RPMI8226 (cell line): Measurements from ENCODE around the gene PEG3.

Experiments
- DNase-seq: peaks from one replicate; pipeline ENCODE4 v3.0.0-alpha.2; 2015

Gene PEG3

DNA sequence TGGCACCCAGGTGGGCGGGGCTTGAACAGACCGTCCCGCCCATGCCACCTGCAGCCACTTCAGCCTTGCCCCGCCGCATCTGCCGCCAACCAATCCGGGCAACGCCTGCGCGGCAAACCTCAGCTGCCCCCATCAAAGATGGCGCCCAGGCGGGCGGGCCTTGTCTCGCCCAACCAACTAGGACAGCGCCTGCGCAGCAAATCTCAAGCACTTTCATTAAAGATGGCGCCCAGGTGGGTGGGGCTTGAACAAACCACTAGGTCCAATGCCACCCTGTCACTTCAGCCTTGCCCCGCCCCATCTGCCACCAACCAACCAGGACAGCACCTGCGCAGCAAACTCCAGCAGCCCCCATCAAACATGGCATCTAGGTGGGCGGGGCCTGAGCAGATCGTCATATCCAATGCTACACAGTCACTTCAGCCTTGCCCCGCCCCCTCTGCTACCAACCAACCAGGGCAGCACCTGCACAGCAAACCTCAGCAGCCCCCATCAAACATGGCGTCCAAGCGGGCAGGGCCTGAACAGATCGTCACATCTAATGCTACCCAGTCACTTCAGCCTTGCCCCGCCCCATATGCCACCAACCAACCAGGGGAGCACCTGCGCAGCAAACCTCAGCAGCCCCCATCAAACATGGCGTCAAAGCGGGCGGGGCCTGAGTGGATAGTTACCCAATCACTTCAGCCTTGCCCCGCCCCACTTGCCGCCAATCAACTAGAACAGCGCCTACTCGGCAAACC is 1.4 kb downstream of the PEG3 start:
- peak; percentile 25 for DNase-seq

- peak; percentile 21 for DNase-seq
Observed at GRCh38 chr19:56838024-56838908, 2.3 kb downstream of the PEG3 start.

DNA sequence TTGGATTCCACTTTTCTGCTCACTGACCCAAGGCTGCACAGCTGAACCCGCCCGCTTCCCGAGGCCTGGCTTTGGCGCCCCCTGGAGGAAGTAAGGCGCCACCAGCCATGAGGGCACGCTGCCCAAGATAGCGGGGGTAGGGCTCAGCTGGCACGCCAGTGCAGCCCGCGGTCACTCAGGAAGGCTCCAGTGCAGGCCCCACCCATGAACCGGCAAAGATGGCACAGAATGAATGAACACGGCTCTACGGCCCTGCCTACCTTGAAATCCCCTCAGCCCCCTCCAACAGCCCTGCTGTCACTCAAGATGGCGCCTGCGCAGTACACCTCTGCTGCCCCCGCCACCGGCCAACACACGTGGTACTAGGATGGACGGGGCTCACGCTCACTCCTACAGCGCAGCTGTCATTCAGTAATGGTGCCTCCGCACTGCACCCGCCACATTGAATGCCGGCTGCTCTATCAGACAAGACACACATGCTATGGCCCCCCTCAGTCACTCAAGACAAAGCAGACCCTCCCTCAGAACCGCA is 3.0 kb downstream of the PEG3 start:
- DNase-seq = peak; percentile 33

- peak; percentile 3 for DNase-seq
Observed at GRCh38 chr19:56837004-56837403, 3.5 kb downstream of the PEG3 start.

DNA sequence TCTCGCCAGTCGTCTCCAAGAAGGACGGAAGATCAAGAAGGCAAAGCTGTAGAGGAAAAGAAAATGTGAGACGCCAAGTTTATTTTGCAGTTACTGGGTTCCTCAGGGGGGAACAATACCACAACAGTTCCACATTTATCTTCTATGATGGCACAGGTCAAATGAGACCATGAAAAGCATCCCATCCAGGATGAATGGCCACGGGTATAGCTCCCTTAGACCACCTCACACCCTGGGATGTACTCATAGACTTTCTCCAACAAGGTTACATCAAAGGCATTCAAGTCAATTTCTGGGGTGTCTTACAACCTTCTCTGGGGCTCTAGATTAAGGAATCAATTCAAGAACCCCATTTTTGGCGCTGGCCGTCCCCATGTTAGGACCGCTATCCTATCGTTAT is 4.5 kb downstream of the PEG3 start:
- DNase-seq = no peak

DNA sequence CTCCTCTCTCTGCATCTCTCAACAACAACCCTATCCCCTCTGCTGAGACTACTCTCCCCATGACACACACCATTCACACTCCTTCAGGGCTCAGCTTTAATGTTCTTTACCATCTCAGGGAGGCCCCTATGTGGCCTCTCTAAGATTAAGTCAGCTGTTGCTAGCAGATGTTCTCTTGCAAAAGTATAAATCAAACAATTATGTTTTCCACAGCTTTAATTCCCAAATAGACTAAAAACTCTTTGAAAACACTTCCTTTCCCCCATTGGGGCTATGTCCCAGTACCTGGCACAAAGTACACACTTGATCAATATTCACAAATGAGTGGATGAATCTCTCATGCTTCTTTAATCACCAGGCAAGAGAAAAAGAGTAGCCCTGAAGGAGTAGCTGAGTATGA is 5.1 kb downstream of the PEG3 start:
- no peak for DNase-seq

DNA sequence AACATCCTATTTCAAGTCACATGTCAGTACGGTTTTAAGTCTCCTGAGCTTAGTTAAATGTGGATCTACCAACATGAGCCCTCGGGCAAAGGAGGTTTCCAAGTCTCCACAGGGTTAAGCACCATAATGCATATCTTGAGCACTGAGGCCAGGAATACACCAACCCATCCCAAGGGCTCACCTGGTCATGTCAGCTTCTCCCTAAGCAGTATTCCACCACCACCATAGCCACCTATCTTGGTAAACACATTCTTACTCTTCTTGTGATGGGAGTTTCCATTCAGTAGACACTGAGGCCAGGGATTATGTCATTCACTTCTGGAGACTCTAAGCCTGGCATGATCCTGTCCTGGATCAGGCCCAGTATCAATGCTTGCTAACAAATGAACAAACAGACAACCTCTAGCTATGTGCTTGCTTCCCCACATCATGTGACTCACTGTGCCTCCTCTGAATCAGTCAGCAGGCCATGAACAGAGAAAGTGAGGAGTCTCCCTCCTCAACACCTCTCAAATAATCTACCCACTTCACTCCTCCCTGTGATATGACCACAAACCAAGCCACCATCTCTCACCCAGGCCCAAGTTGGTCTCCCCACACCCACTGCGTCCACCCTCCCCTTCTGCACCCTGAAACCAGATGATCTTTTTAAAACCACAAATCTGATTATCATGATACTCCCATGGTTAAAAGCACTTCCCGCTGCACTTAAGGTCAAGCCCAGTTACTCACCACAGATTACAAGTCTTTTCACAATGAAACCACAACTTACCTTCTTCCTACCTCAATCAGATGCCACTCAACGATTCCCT is 5.8 kb downstream of the PEG3 start:
- no peak for DNase-seq

DNA sequence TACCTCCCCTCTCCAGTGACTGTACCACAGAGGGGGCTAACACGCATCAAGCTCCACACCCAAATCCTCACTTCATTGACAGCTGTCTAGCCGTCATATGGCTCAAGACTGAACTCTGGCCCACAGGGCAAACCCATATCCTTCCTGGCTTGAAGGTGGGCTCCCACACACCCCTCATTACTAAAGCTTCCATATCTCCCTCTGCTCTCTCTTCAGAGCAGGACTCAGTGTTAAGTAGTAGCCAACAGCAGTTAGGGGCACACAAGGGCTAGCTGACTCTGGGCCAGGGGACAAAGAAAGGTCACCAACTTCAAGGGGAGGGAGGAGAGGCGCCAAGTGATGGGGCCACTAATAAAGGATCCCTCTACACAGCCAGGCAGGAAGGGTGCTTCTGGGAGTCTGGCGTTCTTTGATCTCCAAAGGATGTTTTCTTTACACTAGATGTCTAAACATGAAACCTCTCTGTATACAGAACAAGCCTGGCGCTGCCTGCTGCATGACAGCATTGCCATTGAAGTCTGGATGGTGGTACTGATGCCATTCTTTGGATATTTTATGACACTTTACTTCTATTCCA is 8.1 kb downstream of the PEG3 start:
- no peak for DNase-seq

DNA sequence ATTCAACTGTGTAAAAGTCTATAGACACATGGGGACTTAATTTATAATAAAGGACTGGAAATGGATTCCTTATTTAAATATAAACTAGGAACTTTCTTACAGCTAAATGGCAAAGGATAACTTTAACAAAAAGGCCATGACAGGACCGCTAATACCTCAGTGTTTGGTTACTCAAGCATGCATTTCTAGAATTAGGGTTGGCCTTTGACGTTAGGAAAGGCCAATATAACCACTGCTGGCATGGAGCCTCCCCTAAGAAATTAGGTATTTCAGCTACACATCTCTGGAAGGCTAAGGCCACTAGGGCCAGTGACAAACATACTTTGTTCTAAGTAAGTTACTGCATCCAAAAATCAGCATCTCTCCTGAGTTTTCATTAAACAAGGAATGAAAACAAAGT is 9.3 kb downstream of the PEG3 start:
- no peak for DNase-seq

DNA sequence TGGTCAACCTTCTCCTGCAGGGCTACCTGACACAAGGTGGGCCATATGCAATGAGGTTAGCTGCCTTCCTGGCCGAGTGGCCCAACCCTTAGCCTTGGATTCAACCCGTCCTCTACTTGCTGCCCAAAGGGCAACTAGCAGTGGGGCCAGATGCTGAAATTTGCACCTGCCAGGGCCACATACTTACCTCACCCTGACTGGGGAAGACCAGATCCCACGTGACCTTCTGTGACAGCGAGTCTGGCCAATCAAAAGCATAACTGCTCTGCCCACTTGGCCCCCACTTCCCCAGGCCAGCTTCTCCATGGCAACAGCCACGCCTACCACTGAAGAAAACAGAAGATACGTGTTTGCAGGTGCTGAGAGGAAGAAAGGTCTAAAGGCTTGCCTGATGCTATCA is 10.9 kb downstream of the PEG3 start:
- DNase-seq = peak; percentile 46

DNA sequence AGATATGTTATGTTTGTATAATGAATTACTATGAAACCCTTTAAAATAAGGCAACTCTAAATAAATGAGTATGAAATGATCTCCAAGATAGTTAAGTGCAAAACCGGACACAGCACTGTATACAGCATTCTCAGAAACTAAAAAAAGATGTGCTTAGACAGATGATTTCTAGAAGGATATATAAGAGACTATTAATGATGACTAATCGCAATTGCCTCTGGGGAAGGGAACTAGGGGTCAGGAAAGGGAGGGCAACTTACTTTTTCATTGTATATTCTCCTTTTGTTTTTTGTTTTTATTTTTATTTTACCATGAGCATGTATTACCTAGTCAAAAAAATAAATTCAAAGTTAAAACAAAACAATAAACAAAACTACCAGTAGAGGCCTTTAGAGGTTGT is 12.8 kb downstream of the PEG3 start:
- no peak for DNase-seq

DNA sequence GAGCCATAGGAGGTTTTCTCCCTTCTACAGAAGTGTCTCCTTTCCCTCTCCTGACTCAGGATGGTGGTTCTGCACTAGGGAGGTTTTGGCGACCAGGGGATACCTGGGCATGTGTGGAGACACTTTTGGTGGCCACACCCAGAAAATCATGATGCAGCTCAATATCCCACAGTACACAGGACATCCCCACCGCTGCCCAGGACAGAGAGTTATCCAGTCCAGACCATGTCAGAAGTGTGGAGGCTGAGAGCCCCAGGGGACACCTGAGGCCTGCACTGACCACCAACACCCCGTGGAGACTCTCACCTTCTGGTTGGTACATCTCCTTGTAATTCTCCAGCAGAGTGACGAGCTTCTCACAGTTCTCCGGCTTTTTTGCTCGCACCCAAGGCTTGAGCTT is 16.6 kb downstream of the PEG3 start:
- DNase-seq = no peak

DNA sequence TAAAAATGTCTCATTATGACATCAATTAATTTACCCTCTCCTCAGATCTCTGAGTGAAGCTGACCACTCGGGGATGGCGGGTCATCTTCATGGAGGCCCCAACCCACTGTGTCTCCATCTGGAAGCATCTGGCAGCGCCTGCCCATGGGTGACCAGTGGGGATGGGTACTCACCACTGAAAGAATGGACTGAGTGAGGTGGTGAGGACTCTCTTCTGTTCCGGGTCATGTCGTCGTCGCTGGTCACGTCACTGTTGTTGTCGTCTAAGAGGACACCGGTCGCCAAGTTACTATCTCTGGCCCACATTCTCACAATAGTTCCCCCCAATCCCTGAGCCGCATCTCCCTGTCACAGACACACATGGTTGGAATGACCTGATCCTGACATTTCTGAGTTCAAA is 17.1 kb downstream of the PEG3 start:
- no peak for DNase-seq

DNA sequence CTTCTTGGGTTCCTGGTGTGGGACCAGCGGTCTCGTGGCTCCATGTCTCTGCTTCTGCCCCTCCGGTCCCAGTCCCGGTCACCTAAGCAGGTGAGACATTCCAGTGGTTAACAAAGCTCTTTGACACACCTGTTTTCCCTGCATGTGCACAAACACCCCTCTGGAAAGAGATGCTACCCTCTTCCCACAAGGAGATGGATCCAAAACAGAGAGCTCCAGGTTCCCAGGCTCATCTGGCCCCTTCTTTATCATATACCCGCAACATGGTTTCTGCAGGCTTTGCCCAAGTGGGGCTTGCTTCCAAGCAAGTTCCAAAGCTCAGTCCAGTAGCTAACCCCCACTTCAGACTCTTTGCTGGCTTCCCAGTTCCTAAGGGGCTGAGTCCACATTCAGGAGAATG is 17.8 kb downstream of the PEG3 start:
- no peak for DNase-seq

GRCh38 chr19:56821675-56822074 is 18.9 kb downstream of the PEG3 start:
- no peak for DNase-seq

DNA sequence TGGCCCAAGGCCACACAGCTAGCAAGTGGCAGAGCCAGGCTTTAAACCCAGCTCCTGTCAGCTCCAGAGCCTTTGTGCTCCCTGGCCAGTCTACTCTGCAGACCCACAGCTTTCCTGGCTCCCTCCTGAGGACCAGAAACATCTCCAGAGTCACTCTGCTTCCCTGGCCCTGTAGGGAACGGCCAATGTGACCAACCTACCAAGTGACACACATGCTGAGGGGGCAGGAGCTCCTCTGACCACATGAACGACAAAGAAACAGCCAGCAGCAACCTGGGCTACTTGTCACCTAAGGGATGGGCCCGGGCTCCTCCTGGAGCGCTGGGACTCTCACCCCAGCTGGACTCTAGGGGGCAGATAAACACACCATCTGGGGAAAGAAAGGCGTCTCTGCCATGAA is 19.3 kb downstream of the PEG3 start:
- no peak for DNase-seq

- no peak for DNase-seq
Observed at GRCh38 chr19:56819166-56819565, 21.4 kb downstream of the PEG3 start.

DNA sequence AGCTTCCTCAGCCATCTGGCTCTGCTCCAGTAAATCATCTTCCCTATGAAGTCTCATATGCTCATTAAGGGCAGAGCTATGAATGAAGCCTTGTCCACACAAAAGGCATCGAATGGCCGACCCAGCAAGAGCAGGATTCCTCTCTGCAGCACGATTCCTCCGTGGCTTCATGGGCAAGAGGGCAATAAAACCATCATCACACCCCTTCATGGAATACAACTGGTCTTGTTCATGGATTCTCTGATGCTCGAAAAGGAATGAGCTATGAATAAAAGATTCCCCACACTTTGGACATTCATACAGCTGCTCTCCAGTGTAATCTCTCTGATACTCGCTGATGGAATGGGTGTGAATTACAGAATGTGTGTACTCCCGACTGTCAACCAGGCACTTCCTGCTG is 25.9 kb downstream of the PEG3 start:
- DNase-seq = no peak

- no peak for DNase-seq
Observed at GRCh38 chr19:56813531-56813930, 27.0 kb downstream of the PEG3 start.

- no peak for DNase-seq
Observed at GRCh38 chr19:56811480-56811879, 29.0 kb downstream of the PEG3 start.

GRCh38 chr19:56810260-56810659 is 30.3 kb downstream of the PEG3 start:
- DNase-seq = no peak

GRCh38 chr19:56808717-56809392 is 31.7 kb downstream of the PEG3 start:
- no peak for DNase-seq
